Activated T-cell treated with anti-CD3 and anti-CD28 coated beads, Interleukin-2, amount 50 U/mL, for 4 hours (primary cell): Measurements from ENCODE around the gene GPT2. TPM values are rescaled to one million over a fixed set of nuclear protein-coding genes. Genes with fewer than 3 reads are reported as not detected.

Experiments
- ATAC-seq, 2 donors: fragments of 200-7000 bp; cut with Tn5 transposase; one replicate each; pipeline ENCODE4 v1.10.0; 2021
- DNase-seq: peaks from one replicate; pipeline ENCODE4 v3.0.0-alpha.2; 2020
- H3K27me3 Mint-ChIP-seq: one replicate; pipeline ENCODE4 v1.8.0; 2021; ENCODE audit warnings: low read depth, mixed read lengths
- H3K36me3 Mint-ChIP-seq: one replicate; pipeline ENCODE4 v1.8.0; 2022; ENCODE audit warnings: mixed read lengths; ENCODE audit not compliant: insufficient read depth
- H3K4me1 Mint-ChIP-seq: one replicate; pipeline ENCODE4 v1.8.0; 2021; ENCODE audit warnings: low read depth, mixed read lengths
- H3K4me3 Mint-ChIP-seq: one replicate; pipeline ENCODE4 v1.8.0; 2021; ENCODE audit warnings: mild to moderate bottlenecking, moderate library complexity, mixed read lengths
- H3K9me3 Mint-ChIP-seq: one replicate; pipeline ENCODE4 v1.8.0; 2021; ENCODE audit warnings: mixed read lengths
- total RNA-seq, 3 donors: library from RNA; stranded (reverse); gene quantifications; one replicate each; pipeline ENCODE4 v1.2.1, GENCODE V29; 2021

GPT2 gene
- total RNA-seq, 3 donors from 2014 or later, result 8.8 to 18.1 (median 11.2) TPM

DNA sequence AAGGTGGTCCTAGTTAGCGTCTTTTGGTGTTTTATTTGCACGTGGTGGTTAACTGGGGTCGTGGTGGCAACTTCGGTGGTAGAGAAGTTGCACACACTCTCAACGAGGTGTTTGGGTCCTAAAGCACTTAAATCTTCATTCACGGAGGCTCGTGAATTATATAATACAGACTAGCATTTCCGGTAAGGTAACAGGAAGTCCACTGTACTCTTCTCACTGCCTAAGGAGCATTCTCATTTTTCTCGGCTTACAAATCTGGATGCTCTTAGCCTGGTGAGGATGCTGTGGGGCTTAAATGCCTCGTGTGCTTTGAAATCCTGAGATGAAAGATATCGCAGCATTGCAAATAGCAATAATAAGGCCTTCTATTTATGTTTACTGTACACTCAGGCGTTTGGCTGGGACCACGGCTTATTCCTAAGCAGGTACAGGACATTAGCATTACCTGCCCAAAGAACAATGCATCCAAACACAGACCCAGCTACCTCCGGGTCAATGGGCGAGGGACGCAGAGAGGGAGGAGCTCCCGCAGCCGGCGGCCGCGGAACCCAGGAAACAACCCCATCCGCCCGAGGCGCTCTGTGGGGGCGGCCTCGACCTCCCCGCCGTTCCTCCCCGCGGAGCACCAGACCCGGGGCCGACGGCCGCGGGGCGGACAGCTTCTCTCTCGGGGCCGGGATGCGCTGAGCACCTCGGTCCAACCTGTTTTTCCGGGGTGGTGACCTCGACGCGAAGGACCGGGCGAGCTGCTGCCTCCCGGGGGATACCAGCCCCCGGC, 88.5 kb downstream of the GPT2 start:
- DNase-seq (peak; percentile 26), ATAC-seq (peak; percentile 54 to 55)
- Mint-ChIP-seq H3K4me1 (peaks cover 65% of the 10 kb centered on the region), H3K9me3 (no peaks in the 10 kb centered on the region), H3K4me3 (peak overlapping the region; percentile 89), H3K36me3 (peaks cover 24% of the 10 kb centered on the region), H3K27me3 (no peaks in the 10 kb centered on the region)

- H3K4me3 Mint-ChIP-seq, result peak within 1 kb of the TSS; percentile 91
- peak; percentile 92 to 95 for ATAC-seq
- peaks cover 17% of the 10 kb centered on the region for H3K36me3 Mint-ChIP-seq
- no peaks in the 10 kb centered on the region for H3K27me3 Mint-ChIP-seq
- no peaks in the 10 kb centered on the region for H3K9me3 Mint-ChIP-seq
- H3K4me1 Mint-ChIP-seq, result peaks cover 61% of the 10 kb centered on the region
- peak; percentile 93 for DNase-seq
Observed at GRCh38 chr16:46973207-46973995, 89.2 kb downstream of the GPT2 start, which contains the start of gene DNAJA2. DNAJA2 (minus strand) TSS chr16:46973674; CDS start chr16:46973572, 102 bp downstream.

DNA sequence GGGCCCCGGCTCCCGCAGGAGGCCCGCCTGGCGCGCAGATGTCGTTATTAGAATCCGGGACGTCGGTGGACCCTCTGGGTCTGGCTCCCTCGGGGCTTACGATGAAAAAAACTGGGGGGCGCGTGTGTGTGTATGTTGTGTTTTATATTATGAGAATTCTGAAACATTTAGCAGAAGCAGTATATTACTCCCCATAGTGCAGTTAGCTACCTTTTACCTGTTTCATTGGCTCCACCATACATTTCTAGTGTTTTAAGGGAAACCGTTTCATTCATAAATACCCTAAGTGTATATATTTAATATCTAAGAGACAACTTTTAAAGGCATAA, 89.8 kb downstream of the GPT2 start:
- no peak for DNase-seq
- no peaks in the 10 kb centered on the region for H3K9me3 Mint-ChIP-seq
- peaks cover 55% of the 10 kb centered on the region for H3K4me1 Mint-ChIP-seq
- H3K27me3 Mint-ChIP-seq, result no peaks in the 10 kb centered on the region
- H3K36me3 Mint-ChIP-seq, result peaks cover 13% of the 10 kb centered on the region
- ATAC-seq, result no peak
- H3K4me3 Mint-ChIP-seq, result peak overlapping the region; percentile 91

- ATAC-seq (no peak), DNase-seq (no peak)
- Mint-ChIP-seq H3K27me3 (no peaks in the 10 kb centered on the region), H3K9me3 (no peaks in the 10 kb centered on the region), H3K36me3 (peaks cover 11% of the 10 kb centered on the region), H3K4me3 (peak overlapping the region; percentile 91), H3K4me1 (peaks cover 53% of the 10 kb centered on the region)
Observed at GRCh38 chr16:46974352-46974751, 90.2 kb downstream of the GPT2 start.

- Mint-ChIP-seq H3K36me3 (peaks cover 9% of the 10 kb centered on the region), H3K27me3 (no peaks in the 10 kb centered on the region), H3K4me3 (peak overlapping the region; percentile 91), H3K4me1 (peaks cover 48% of the 10 kb centered on the region), H3K9me3 (no peaks in the 10 kb centered on the region)
- DNase-seq, result no peak
- no peak for ATAC-seq
Observed at GRCh38 chr16:46975165-46975564, 91.0 kb downstream of the GPT2 start.

DNA sequence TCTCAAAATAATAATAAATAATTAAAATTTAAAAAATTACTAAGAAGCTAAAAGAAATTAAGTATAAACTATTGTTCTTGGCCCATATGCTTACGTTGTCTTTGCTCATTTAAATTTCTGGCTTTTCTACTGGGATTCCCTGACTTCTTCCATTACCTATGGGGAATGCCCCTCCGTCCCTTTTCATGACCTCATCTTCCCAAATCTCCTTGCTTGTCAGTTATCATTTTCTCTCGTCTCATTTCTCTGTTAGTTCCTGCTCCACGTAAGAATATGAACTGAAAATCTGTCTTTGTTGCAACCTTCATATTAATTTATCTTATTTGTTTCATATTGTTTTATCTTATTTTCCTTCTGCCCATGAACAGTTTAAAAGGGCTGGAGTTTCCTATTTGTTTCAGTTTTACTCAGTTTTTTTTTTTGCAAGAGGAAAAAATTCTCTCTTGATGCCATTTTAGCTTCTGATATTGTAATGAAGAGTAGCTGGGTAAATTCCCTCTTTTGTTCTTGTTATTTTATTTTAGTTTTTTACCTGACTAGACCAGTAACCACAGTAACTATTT, 91.8 kb downstream of the GPT2 start:
- peak overlapping the region; percentile 41 for H3K4me3 Mint-ChIP-seq
- no peaks in the 10 kb centered on the region for H3K27me3 Mint-ChIP-seq
- peaks cover 8% of the 10 kb centered on the region for H3K36me3 Mint-ChIP-seq
- H3K9me3 Mint-ChIP-seq, result no peaks in the 10 kb centered on the region
- no peak for ATAC-seq
- H3K4me1 Mint-ChIP-seq, result peaks cover 44% of the 10 kb centered on the region
- no peak for DNase-seq

DNA sequence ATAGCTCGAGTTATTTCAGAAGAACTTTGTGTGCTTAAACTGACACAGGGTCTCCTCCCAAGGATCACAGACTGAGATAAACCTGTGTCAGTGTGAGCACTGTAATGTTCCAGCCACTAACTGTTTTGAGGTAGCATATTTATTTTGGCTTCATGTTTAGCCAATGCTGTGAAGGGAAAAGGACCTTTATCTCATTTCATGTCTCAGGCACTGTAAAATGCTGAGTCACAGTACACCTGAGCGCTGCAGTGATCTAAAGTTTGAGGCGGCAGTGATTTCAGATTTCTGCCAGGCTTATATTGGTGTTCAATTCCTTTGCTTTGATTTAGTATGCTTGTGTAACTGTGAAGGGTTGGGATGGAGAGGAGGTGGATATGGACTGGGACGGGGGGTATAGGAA, 92.4 kb downstream of the GPT2 start:
- Mint-ChIP-seq H3K4me1 (peaks cover 40% of the 10 kb centered on the region), H3K27me3 (no peaks in the 10 kb centered on the region), H3K9me3 (no peaks in the 10 kb centered on the region), H3K4me3 (peak overlapping the region; percentile 27), H3K36me3 (peaks cover 4% of the 10 kb centered on the region)
- DNase-seq (no peak), ATAC-seq (no peak)

Other genes starting within 250 kb of the GPT2 start
- gene VPS35, start 195.2 kb upstream of the GPT2 start, total RNA-seq, result 10 to 100 TPM; 87.2 to 94.5 (median 94.5) TPM
- 10 to 100 TPM; 47.8 to 56.0 (median 50.1) TPM for gene ORC6, start 194.7 kb upstream of the GPT2 start, total RNA-seq
- gene MYLK3, start 136.0 kb upstream of the GPT2 start, total RNA-seq, result under 1 TPM; 0.19 to 0.90 (median 0.23) TPM
- gene C16orf87, start 53.2 kb upstream of the GPT2 start, total RNA-seq, result 10 to 100 TPM; 19.5 to 24.8 (median 22.4) TPM
- gene DNAJA2, start 89.3 kb downstream of the GPT2 start, total RNA-seq, result 100 to 1,000 TPM in 2 of 3 donors, 10 to 100 TPM in 1; 90.0 to 105 (median 102) TPM